Mucosa of descending colon (tissue), 3 donors: ENCODE measurements around the gene NF1. TPM values are rescaled to one million over a fixed set of nuclear protein-coding genes. Genes with fewer than 3 reads are reported as not detected.

ENCODE experiments used
- ATAC-seq: fragments of 200-7000 bp; cut with Tn5 transposase; one replicate; pipeline ENCODE4 v1.9.1; 2020; ENCODE audit warnings: mild to moderate bottlenecking, moderate library complexity
- DNase-seq, 3 donors: peaks; one replicate each; pipeline ENCODE4 v3.0.0-alpha.2; 2020
- H3K36me3 ChIP-seq: fragments of 200-600 bp; one replicate; pipeline ENCODE4 v1.8.0; 2021; ENCODE audit warnings: low read depth, mild to moderate bottlenecking
- H3K4me1 ChIP-seq: fragments of 200-600 bp; one replicate; pipeline ENCODE4 v1.8.0; 2021; ENCODE audit warnings: low read depth, mild to moderate bottlenecking
- H3K4me3 ChIP-seq: fragments of 200-600 bp; one replicate; pipeline ENCODE4 v1.8.0; 2021; ENCODE audit warnings: mild to moderate bottlenecking
- H3K9me3 ChIP-seq: fragments of 200-600 bp; one replicate; pipeline ENCODE4 v1.8.0; 2021; ENCODE audit warnings: mild to moderate bottlenecking
- CTCF ChIP-seq: fragments of 200-600 bp; IDR thresholded peaks from one replicate; pipeline ENCODE4 v1.8.0; 2022; ENCODE audit warnings: antibody characterized with exemption, mild to moderate bottlenecking
- intact Hi-C, 2 donors: fragments of 100-400 bp; cut with DNase I in 1 of 2; cut with micrococcal nuclease in 1 of 2; formaldehyde crosslinking; loops; one replicate each; pipeline versions ENCODE4 v1.11.0 to v1.11.1; 2022; cut with DNase I, micrococcal nuclease
- total RNA-seq, 3 donors: library from RNA; stranded (reverse); fragmentation: NEBNext Ultra II Directional in 2 of 3; extraction: Animal tissue kit (Norgen Biotek cat#: 25700) in 2 of 3; gene quantifications; one replicate each; pipeline versions ENCODE4 v1.2.1 to v1.2.4, GENCODE V29; 2021 to 2023
- donor health status: DM: no; HTN: no; CAD: no; lungs with moderate emphysema.
- donor health status: DM: no; HTN: no; CAD: no.
- donor health status: DM: no; HTN: yes; CAD: no.

Gene NF1
- total RNA-seq, 3 donors from 2014 or later: 51.9 to 67.6 (median 52.4) TPM

GRCh38 chr17:31144836-31145235 is 50.1 kb downstream of the NF1 start:
- Histone ChIP-seq H3K36me3 (no peaks in the 10 kb centered on the region), H3K4me3 (no peak overlapping the region), H3K4me1 (no peaks in the 10 kb centered on the region), H3K9me3 (no peaks in the 10 kb centered on the region)
- intact Hi-C loops: no loop called here
- no peak for TF ChIP-seq CTCF
- ATAC-seq (no peak), DNase-seq (no peak)

GRCh38 chr17:31147507-31148202 is 52.9 kb downstream of the NF1 start:
- TF ChIP-seq CTCF: no peak
- H3K36me3 ChIP-seq: no peaks in the 10 kb centered on the region
- intact Hi-C loops: no loop called here
- no peak overlapping the region for H3K4me3 ChIP-seq
- ATAC-seq: no peak
- H3K4me1 ChIP-seq: no peaks in the 10 kb centered on the region
- DNase-seq: no peak
- H3K9me3 ChIP-seq: no peaks in the 10 kb centered on the region

- Histone ChIP-seq H3K36me3 (no peaks in the 10 kb centered on the region), H3K4me1 (no peaks in the 10 kb centered on the region), H3K4me3 (no peak overlapping the region), H3K9me3 (no peaks in the 10 kb centered on the region)
- DNase-seq: no peak
- TF ChIP-seq CTCF: no peak
- intact Hi-C loops: no loop called here
- no peak for ATAC-seq
These were observed 53.4 kb downstream of the NF1 start for GRCh38 chr17:31148205-31148604.

GRCh38 chr17:31152271-31152670 is 57.5 kb downstream of the NF1 start:
- no peak for DNase-seq
- Histone ChIP-seq H3K36me3 (no peaks in the 10 kb centered on the region), H3K4me3 (no peak overlapping the region), H3K4me1 (no peaks in the 10 kb centered on the region), H3K9me3 (no peaks in the 10 kb centered on the region)
- no peak for ATAC-seq
- no peak for TF ChIP-seq CTCF
- intact Hi-C loops: no loop called here

GRCh38 chr17:31155208-31155810 is 60.5 kb downstream of the NF1 start:
- TF ChIP-seq CTCF: no peak
- Histone ChIP-seq H3K9me3 (no peaks in the 10 kb centered on the region), H3K36me3 (no peaks in the 10 kb centered on the region), H3K4me1 (no peaks in the 10 kb centered on the region), H3K4me3 (no peak overlapping the region)
- intact Hi-C loops: no loop called here
- ATAC-seq (no peak), DNase-seq (no peak)
